HEK293 (cell line): ENCODE measurements around the gene ATP8A2.
A peak's percentile ranks its signal among the peaks of the same experiment; 100 is the strongest.

Experiments used
- CTCF ChIA-PET: fragments of 350-600 bp; formaldehyde crosslinking; extraction: SDS; loops from one replicate; lab custom pipeline; 2021; ENCODE audit warnings: antibody characterized with exemption; lab: Yijun Ruan, JAX
- POLR2A ChIA-PET: fragments of 300-600 bp; formaldehyde crosslinking; extraction: SDS; loops from one replicate; lab custom pipeline; 2020; ENCODE audit warnings: antibody characterized with exemption, inconsistent platforms; lab: Yijun Ruan, JAX
- H3K27ac ChIP-seq: fragments of 200-500 bp; sonication (Bioruptor generic); 2 replicates; pipeline ENCODE4 v1.5.1; 2014; ENCODE audit warnings: low read depth, low read length, control low read depth, inconsistent platforms; ENCODE audit errors: extremely low read depth
- H3K36me3 ChIP-seq, 2 experiments: fragments of 200-500 bp in 1 of 2; sonication (Bioruptor generic) in 1 of 2; 1 replicate in 1 of 2; 2 replicates in 1 of 2; pipeline ENCODE4 v1.5.1; 2014 to 2017; ENCODE audit warnings: inconsistent platforms in 2 of 2, low read length in 2 of 2; ENCODE audit not compliant: control insufficient read depth in 2 of 2, insufficient read depth in 1 of 2
- H3K4me1 ChIP-seq: fragments of 200-500 bp; sonication (Bioruptor generic); 2 replicates; pipeline ENCODE4 v1.5.1; 2014; ENCODE audit warnings: mild to moderate bottlenecking, low read length, inconsistent platforms; ENCODE audit not compliant: control insufficient read depth, insufficient read depth
- H3K4me3 ChIP-seq: 2 replicates; pipeline ENCODE4 v1.5.1; 2011; ENCODE audit warnings: low read depth, mild to moderate bottlenecking, control low read depth, low read length, moderate library complexity
- H3K9me3 ChIP-seq: fragments of 200-500 bp; sonication (Bioruptor generic); 2 replicates; pipeline ENCODE4 v1.5.1; 2014; ENCODE audit warnings: low read depth, low read length, inconsistent platforms; ENCODE audit not compliant: control insufficient read depth, insufficient read depth
- BCL11B ChIP-seq: fragments of 450-650 bp; formaldehyde crosslinking; IDR thresholded peaks from 2 replicates; pipeline ENCODE4 v1.5.1; 2016; ENCODE audit warnings: low read depth, missing biosample characterization, missing genetic modification characterization
- KLF1 ChIP-seq: fragments of 450-650 bp; formaldehyde crosslinking; IDR thresholded peaks from 2 replicates; pipeline ENCODE4 v1.5.1; 2016; ENCODE audit warnings: missing biosample characterization, missing genetic modification characterization
- SCRT2 ChIP-seq: fragments of 450-650 bp; formaldehyde crosslinking; IDR thresholded peaks from 2 replicates; pipeline ENCODE4 v1.5.1; 2016; ENCODE audit warnings: missing biosample characterization, missing genetic modification characterization
- SP2 ChIP-seq: fragments of 450-650 bp; formaldehyde crosslinking; IDR thresholded peaks from 2 replicates; pipeline ENCODE4 v1.5.1; 2016; ENCODE audit warnings: missing biosample characterization, missing genetic modification characterization
- SP3 ChIP-seq: fragments of 450-650 bp; formaldehyde crosslinking; IDR thresholded peaks from 2 replicates; pipeline ENCODE4 v1.5.1; 2016; ENCODE audit warnings: missing biosample characterization, missing genetic modification characterization
- ZBTB21 ChIP-seq: fragments of 450-650 bp; formaldehyde crosslinking; IDR thresholded peaks from 2 replicates; pipeline ENCODE4 v1.5.1; 2017; ENCODE audit warnings: missing biosample characterization, missing genetic modification characterization
- ZNF214 ChIP-seq: fragments of 450-650 bp; formaldehyde crosslinking; IDR thresholded peaks from 2 replicates; pipeline ENCODE4 v1.5.1; 2017; ENCODE audit warnings: missing biosample characterization, mild to moderate bottlenecking, missing genetic modification characterization, borderline replicate concordance
- ZNF366 ChIP-seq: fragments of 450-650 bp; formaldehyde crosslinking; conservative IDR thresholded peaks from 2 replicates; pipeline ENCODE4 v1.5.1; 2016; ENCODE audit warnings: missing biosample characterization, missing genetic modification characterization
- ZNF394 ChIP-seq: fragments of 450-650 bp; formaldehyde crosslinking; IDR thresholded peaks from 2 replicates; pipeline ENCODE4 v1.5.1; 2016; ENCODE audit warnings: missing biosample characterization, missing genetic modification characterization, mild to moderate bottlenecking, moderate library complexity, borderline replicate concordance
- ZNF514 ChIP-seq: fragments of 450-650 bp; formaldehyde crosslinking; IDR thresholded peaks from 2 replicates; pipeline ENCODE4 v1.5.1; 2016; ENCODE audit warnings: missing biosample characterization, missing genetic modification characterization
- ZNF571 ChIP-seq: fragments of 450-650 bp; formaldehyde crosslinking; IDR thresholded peaks from 2 replicates; pipeline ENCODE4 v1.5.0; 2017; ENCODE audit warnings: missing biosample characterization, missing genetic modification characterization
- ZNF658 ChIP-seq: fragments of 450-650 bp; formaldehyde crosslinking; IDR thresholded peaks from 2 replicates; pipeline ENCODE4; 2016; ENCODE audit warnings: missing biosample characterization, missing genetic modification characterization
- ZNF664 ChIP-seq: fragments of 450-650 bp; formaldehyde crosslinking; IDR thresholded peaks from 2 replicates; pipeline ENCODE4 v1.5.1; 2016; ENCODE audit warnings: missing biosample characterization, missing genetic modification characterization
- ZSCAN16 ChIP-seq: fragments of 450-650 bp; formaldehyde crosslinking; IDR thresholded peaks from 2 replicates; pipeline ENCODE4 v1.5.1; 2016; ENCODE audit warnings: missing biosample characterization, missing genetic modification characterization
- TF ChIP-seq, protein P1 (sequence below): fragments of 450-650 bp; formaldehyde crosslinking; IDR thresholded peaks from 2 replicates; pipeline ENCODE4 v1.5.1; 2016; ENCODE audit warnings: missing biosample characterization, missing genetic modification characterization
- TF ChIP-seq, protein P2 (sequence below): fragments of 450-650 bp; formaldehyde crosslinking; IDR thresholded peaks from 2 replicates; pipeline ENCODE4 v1.5.1; 2017; ENCODE audit warnings: missing biosample characterization, missing genetic modification characterization
- TF ChIP-seq, protein P3 (sequence below): fragments of 450-650 bp; formaldehyde crosslinking; IDR thresholded peaks from 2 replicates; pipeline ENCODE4 v1.5.1; 2016; ENCODE audit warnings: missing biosample characterization, missing genetic modification characterization
- TF ChIP-seq, protein P4 (sequence below): fragments of 450-650 bp; formaldehyde crosslinking; IDR thresholded peaks from 2 replicates; pipeline ENCODE4 v1.5.1; 2016; ENCODE audit warnings: missing biosample characterization, missing genetic modification characterization
- TF ChIP-seq, protein P5 (sequence below): fragments of 450-650 bp; formaldehyde crosslinking; IDR thresholded peaks from 2 replicates; pipeline ENCODE4 v1.5.1; 2016; ENCODE audit warnings: missing biosample characterization, missing genetic modification characterization

The ATP8A2 gene

DNA sequence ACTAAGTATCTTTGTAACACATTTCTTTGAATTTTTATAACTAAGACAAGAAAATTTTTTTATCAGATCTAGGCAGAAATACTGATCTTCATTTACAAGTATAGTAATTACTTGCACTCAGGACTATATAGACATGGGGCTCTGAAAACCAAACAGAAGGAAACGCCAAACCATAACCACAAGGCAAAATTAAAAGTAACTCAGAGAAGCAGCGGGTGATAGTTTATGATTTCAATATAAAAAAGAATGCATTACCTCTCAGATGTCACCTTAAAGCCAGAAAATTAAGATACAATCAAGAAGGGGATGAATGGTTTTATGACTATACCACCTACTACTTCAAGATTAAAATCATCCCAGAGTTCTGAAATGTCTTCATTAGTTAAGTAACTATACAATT, 673.4 kb downstream of the ATP8A2 start:
- TF ChIP-seq, protein P1, sequence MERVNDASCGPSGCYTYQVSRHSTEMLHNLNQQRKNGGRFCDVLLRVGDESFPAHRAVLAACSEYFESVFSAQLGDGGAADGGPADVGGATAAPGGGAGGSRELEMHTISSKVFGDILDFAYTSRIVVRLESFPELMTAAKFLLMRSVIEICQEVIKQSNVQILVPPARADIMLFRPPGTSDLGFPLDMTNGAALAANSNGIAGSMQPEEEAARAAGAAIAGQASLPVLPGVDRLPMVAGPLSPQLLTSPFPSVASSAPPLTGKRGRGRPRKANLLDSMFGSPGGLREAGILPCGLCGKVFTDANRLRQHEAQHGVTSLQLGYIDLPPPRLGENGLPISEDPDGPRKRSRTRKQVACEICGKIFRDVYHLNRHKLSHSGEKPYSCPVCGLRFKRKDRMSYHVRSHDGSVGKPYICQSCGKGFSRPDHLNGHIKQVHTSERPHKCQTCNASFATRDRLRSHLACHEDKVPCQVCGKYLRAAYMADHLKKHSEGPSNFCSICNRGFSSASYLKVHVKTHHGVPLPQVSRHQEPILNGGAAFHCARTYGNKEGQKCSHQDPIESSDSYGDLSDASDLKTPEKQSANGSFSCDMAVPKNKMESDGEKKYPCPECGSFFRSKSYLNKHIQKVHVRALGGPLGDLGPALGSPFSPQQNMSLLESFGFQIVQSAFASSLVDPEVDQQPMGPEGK (tag by site-specific recombination), result no peak
- no peak for TF ChIP-seq ZNF514 (tag by site-specific recombination)
- no peak for TF ChIP-seq ZNF394 (tag by site-specific recombination)
- TF ChIP-seq, protein P2, sequence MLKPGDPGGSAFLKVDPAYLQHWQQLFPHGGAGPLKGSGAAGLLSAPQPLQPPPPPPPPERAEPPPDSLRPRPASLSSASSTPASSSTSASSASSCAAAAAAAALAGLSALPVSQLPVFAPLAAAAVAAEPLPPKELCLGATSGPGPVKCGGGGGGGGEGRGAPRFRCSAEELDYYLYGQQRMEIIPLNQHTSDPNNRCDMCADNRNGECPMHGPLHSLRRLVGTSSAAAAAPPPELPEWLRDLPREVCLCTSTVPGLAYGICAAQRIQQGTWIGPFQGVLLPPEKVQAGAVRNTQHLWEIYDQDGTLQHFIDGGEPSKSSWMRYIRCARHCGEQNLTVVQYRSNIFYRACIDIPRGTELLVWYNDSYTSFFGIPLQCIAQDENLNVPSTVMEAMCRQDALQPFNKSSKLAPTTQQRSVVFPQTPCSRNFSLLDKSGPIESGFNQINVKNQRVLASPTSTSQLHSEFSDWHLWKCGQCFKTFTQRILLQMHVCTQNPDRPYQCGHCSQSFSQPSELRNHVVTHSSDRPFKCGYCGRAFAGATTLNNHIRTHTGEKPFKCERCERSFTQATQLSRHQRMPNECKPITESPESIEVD (tag by site-specific recombination), result peak; percentile 44; the same call in 1 of the 2 replicates
- TF ChIP-seq ZNF571, result no peak
- TF ChIP-seq ZNF214 (tag by site-specific recombination), result no peak
- no peak for TF ChIP-seq ZNF664 (tag by site-specific recombination)
- TF ChIP-seq ZSCAN16 (tag by site-specific recombination), result 0 out of 2 replicates have a peak, but pooled peaks have one; percentile 43
- Histone ChIP-seq H3K27ac (no peak overlapping the region), H3K4me3 (no peak overlapping the region), H3K4me1 (no peaks in the 10 kb centered on the region), H3K9me3 (no peaks in the 10 kb centered on the region), H3K36me3 (peaks cover 0 to 26% of the 10 kb centered on the region in 2 experiments; a peak in 2 of 3 replicates)
- ChIA-PET POLR2A (no interaction called here), CTCF (interaction anchor here (0.5 kb wide), 1 partner anchor 944 kb away, joined by 4 read pairs; no protein-coding TSS in a partner anchor)

DNA sequence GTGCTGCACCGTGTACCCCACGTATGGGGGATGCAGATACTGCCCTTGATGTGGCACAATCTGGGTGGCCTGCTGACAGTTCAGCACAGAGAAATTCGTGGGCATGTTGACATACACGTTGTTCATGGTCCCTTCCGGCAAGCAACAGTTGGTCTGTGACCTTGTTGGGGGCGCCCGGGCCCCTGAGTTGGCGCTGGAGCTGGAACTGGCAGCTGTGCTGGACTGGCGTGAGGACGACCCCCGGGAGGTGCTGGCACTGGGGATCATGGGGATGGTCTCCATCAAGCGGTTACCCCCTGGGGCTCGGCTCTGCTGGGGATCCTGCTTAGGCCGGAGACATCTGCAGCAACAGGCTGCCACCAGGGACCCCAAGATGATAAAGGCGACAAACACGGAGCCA, 674.9 kb downstream of the ATP8A2 start:
- POLR2A ChIA-PET, result no interaction called here
- Histone ChIP-seq H3K9me3 (no peaks in the 10 kb centered on the region), H3K36me3 (peaks cover 0 to 26% of the 10 kb centered on the region in 2 experiments; a peak in 2 of 3 replicates), H3K4me1 (no peaks in the 10 kb centered on the region), H3K27ac (no peak overlapping the region), H3K4me3 (no peak overlapping the region)
- CTCF ChIA-PET, result no interaction called here
- TF ChIP-seq ZNF658 (tag by site-specific recombination), result no peak
- TF ChIP-seq, protein P3, sequence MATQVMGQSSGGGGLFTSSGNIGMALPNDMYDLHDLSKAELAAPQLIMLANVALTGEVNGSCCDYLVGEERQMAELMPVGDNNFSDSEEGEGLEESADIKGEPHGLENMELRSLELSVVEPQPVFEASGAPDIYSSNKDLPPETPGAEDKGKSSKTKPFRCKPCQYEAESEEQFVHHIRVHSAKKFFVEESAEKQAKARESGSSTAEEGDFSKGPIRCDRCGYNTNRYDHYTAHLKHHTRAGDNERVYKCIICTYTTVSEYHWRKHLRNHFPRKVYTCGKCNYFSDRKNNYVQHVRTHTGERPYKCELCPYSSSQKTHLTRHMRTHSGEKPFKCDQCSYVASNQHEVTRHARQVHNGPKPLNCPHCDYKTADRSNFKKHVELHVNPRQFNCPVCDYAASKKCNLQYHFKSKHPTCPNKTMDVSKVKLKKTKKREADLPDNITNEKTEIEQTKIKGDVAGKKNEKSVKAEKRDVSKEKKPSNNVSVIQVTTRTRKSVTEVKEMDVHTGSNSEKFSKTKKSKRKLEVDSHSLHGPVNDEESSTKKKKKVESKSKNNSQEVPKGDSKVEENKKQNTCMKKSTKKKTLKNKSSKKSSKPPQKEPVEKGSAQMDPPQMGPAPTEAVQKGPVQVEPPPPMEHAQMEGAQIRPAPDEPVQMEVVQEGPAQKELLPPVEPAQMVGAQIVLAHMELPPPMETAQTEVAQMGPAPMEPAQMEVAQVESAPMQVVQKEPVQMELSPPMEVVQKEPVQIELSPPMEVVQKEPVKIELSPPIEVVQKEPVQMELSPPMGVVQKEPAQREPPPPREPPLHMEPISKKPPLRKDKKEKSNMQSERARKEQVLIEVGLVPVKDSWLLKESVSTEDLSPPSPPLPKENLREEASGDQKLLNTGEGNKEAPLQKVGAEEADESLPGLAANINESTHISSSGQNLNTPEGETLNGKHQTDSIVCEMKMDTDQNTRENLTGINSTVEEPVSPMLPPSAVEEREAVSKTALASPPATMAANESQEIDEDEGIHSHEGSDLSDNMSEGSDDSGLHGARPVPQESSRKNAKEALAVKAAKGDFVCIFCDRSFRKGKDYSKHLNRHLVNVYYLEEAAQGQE, result no peak
- no peak for TF ChIP-seq ZNF214 (tag by site-specific recombination)
- peak; percentile 60 for TF ChIP-seq SCRT2 (tag by site-specific recombination)
- no peak for TF ChIP-seq KLF1 (tag by site-specific recombination)
- TF ChIP-seq ZBTB21 (tag by site-specific recombination), result no peak

DNA sequence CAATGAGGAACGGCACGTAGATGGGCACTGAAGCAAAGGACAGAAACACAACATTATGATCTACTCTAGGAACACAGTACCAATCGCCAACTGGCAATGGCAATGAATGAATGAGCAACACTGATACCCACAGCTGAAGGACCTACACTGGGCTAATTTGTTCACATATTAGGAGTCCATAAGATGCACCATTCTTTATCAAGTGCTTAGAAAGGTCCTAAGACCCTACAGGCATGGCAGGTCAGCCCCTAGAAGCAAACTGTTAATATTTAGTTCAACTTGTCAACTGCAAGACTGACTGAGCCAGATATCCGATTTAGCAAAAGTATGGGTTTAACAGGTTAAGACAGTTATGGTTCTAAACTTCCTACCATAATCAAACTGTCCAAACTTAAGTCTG, 675.3 kb downstream of the ATP8A2 start:
- no peak overlapping the region for H3K27ac ChIP-seq
- no peaks in the 10 kb centered on the region for H3K9me3 ChIP-seq
- peaks cover 0 to 26% of the 10 kb centered on the region in 2 experiments; a peak in 2 of 3 replicates for H3K36me3 ChIP-seq
- ChIA-PET POLR2A (no interaction called here), CTCF (no interaction called here)
- no peak overlapping the region for H3K4me3 ChIP-seq
- H3K4me1 ChIP-seq, result no peaks in the 10 kb centered on the region
- TF ChIP-seq SP2 (tag by site-specific recombination) (no peak), ZNF366 (tag by site-specific recombination) (no peak), BCL11B (tag by site-specific recombination) (no peak), SP3 (no peak)
- TF ChIP-seq, protein P4, sequence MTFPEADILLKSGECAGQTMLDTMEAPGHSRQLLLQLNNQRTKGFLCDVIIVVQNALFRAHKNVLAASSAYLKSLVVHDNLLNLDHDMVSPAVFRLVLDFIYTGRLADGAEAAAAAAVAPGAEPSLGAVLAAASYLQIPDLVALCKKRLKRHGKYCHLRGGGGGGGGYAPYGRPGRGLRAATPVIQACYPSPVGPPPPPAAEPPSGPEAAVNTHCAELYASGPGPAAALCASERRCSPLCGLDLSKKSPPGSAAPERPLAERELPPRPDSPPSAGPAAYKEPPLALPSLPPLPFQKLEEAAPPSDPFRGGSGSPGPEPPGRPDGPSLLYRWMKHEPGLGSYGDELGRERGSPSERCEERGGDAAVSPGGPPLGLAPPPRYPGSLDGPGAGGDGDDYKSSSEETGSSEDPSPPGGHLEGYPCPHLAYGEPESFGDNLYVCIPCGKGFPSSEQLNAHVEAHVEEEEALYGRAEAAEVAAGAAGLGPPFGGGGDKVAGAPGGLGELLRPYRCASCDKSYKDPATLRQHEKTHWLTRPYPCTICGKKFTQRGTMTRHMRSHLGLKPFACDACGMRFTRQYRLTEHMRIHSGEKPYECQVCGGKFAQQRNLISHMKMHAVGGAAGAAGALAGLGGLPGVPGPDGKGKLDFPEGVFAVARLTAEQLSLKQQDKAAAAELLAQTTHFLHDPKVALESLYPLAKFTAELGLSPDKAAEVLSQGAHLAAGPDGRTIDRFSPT, result no peak
- TF ChIP-seq, protein P5, sequence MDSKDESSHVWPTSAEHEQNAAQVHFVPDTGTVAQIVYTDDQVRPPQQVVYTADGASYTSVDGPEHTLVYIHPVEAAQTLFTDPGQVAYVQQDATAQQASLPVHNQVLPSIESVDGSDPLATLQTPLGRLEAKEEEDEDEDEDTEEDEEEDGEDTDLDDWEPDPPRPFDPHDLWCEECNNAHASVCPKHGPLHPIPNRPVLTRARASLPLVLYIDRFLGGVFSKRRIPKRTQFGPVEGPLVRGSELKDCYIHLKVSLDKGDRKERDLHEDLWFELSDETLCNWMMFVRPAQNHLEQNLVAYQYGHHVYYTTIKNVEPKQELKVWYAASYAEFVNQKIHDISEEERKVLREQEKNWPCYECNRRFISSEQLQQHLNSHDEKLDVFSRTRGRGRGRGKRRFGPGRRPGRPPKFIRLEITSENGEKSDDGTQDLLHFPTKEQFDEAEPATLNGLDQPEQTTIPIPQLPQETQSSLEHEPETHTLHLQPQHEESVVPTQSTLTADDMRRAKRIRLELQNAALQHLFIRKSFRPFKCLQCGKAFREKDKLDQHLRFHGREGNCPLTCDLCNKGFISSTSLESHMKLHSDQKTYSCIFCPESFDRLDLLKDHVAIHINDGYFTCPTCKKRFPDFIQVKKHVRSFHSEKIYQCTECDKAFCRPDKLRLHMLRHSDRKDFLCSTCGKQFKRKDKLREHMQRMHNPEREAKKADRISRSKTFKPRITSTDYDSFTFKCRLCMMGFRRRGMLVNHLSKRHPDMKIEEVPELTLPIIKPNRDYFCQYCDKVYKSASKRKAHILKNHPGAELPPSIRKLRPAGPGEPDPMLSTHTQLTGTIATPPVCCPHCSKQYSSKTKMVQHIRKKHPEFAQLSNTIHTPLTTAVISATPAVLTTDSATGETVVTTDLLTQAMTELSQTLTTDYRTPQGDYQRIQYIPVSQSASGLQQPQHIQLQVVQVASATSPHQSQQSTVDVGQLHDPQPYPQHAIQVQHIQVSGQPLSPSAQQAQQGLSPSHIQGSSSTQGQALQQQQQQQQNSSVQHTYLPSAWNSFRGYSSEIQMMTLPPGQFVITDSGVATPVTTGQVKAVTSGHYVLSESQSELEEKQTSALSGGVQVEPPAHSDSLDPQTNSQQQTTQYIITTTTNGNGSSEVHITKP (tag by site-specific recombination), result no peak
